Brain microvascular endothelial cell (primary cell): Measurements from ENCODE around the gene CCDC188.

Experiments used
- DNase-seq: peaks from one replicate; pipeline ENCODE4 v3.0.0-alpha.2; 2020
- H3K27ac ChIP-seq: fragments of 250-450 bp; sonication (Bioruptor Pico); 2 replicates; pipeline ENCODE4 v1.5.1; 2020; ENCODE audit warnings: mild to moderate bottlenecking, moderate library complexity
- H3K27me3 ChIP-seq: fragments of 250-450 bp; sonication (Bioruptor Pico); replicated peaks from 2 replicates; pipeline ENCODE4 v1.5.1; 2020; ENCODE audit warnings: mild to moderate bottlenecking
- H3K36me3 ChIP-seq: fragments of 250-450 bp; sonication (Bioruptor Pico); replicated peaks from 2 replicates; pipeline ENCODE4 v1.5.1; 2020; ENCODE audit warnings: mild to moderate bottlenecking
- H3K4me3 ChIP-seq: 2 replicates; pipeline ENCODE4 v1.5.1; 2011; ENCODE audit warnings: low read depth, mild to moderate bottlenecking, control low read depth, low read length, moderate library complexity
- in situ Hi-C: cut with HindIII; loops from 2 replicates; pipeline ENCODE4 v1.10.0; 2017; ENCODE audit warnings: low sequenced_read_pairs, low pct_ligation_motif_present
- TF ChIP-seq, protein P1 (sequence below): IDR thresholded peaks from 2 replicates; pipeline ENCODE4 v1.5.1; 2011; ENCODE audit warnings: low read depth, mild to moderate bottlenecking, moderate library complexity, low read length, control low read depth, inconsistent platforms; ENCODE audit errors: missing control alignments

Gene CCDC188

DNA sequence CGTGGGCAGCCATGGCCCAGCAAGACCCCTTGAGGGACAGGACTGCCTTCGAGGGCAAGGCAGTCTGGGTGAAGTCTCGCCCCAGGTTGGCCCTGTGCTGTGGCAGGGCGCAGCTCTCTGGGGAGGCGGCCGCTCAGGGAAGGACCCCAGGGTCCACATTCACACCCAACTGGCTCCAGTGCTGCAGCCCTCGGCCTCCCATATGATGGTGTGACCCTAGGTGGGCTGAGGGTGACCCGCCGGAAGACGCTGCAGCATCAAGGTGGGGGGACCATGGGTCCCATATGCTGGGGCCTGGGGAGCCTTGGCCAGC lies 28.0 kb upstream of the CCDC188 start:
- DNase-seq: no peak
- H3K36me3 ChIP-seq: no peaks in the 10 kb centered on the region
- no peak overlapping the region for H3K27ac ChIP-seq
- H3K4me3 ChIP-seq: no peak overlapping the region
- peaks cover 7% of the 10 kb centered on the region for H3K27me3 ChIP-seq
- in situ Hi-C loops: no loop called here
- TF ChIP-seq, protein P1, sequence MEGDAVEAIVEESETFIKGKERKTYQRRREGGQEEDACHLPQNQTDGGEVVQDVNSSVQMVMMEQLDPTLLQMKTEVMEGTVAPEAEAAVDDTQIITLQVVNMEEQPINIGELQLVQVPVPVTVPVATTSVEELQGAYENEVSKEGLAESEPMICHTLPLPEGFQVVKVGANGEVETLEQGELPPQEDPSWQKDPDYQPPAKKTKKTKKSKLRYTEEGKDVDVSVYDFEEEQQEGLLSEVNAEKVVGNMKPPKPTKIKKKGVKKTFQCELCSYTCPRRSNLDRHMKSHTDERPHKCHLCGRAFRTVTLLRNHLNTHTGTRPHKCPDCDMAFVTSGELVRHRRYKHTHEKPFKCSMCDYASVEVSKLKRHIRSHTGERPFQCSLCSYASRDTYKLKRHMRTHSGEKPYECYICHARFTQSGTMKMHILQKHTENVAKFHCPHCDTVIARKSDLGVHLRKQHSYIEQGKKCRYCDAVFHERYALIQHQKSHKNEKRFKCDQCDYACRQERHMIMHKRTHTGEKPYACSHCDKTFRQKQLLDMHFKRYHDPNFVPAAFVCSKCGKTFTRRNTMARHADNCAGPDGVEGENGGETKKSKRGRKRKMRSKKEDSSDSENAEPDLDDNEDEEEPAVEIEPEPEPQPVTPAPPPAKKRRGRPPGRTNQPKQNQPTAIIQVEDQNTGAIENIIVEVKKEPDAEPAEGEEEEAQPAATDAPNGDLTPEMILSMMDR: no peak

DNA sequence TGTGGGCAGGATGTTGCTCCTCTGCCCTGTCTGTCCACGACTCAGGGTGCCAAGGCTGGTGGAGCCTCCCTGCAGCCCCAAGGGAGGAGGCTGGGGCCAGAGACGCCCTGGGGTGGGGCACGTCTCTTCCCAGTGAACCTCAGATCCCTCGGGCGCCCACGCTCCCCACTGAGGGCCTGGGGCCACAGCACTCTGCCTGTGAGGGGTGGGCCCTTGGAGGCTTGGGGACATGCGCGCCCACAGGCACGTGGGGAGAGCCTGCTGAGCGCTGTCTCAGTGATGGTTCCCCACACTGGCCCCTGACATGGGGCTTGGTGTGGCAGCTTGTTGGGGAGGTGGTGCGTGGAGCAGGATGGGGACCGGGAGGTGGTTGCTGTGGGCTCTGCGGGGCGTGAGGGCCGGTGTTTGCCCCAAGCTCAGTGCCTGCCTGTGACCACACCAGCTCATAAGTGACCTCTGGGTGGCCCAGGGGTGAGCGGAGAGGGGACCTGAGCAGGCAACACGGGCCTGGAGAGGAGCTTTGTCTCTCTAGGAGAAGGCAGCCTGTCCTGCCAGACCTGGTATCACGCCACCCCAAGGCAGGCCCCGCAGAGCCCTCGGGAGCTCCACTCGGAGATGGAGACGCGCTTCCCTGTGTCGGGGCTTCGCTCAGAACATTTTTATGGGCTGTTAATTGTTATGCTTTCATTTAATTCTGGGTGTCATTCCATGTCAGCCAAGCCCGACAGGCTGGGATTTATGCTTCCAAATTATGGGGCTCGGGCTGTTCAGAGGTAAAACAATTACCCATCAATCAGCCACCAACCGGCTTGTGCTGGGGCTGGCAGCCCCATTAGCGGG lies 27.4 kb upstream of the CCDC188 start:
- Histone ChIP-seq H3K36me3 (no peaks in the 10 kb centered on the region), H3K27me3 (peaks cover 13% of the 10 kb centered on the region), H3K27ac (no peak overlapping the region), H3K4me3 (no peak overlapping the region)
- in situ Hi-C loops: no loop called here
- DNase-seq: no peak
- TF ChIP-seq, protein P1: no peak

DNA sequence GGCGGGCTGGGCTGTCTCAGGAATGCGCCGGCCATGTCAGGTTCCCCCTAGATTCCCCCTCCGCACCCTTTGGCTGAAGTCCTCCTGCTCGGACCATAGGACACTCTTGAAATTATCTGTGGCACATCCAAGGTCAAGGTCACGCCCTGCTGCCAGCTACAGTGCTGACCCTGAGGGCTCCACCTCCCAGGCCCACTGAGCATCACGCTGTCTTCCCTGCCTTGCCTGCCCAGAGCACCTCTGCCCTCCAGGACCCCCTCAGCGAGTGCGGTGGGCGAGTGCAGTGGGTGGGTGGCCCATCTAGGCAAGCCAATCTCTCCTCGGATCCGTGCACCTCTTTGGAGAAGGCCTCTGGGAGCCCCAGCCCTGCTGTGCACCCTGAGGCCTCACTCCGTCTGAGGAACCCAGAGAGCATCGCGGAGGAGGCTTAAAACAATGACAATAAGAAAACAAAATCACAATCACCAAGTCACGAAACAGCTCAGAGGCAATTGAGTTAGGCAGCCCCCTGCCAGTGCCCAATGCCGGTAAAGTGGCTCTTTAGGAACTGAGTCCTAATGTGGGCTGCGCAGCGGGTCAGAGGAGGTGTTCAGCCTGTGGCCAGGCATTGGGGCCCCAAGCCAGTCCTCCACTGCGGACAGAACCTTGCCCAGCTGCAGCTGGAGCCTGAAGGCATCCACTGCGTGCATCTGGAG lies 26.5 kb upstream of the CCDC188 start:
- H3K27ac ChIP-seq: no peak overlapping the region
- TF ChIP-seq, protein P1: no peak
- H3K4me3 ChIP-seq: no peak overlapping the region
- peaks cover 16% of the 10 kb centered on the region for H3K27me3 ChIP-seq
- DNase-seq: no peak
- no peaks in the 10 kb centered on the region for H3K36me3 ChIP-seq
- in situ Hi-C loops: no loop called here

DNA sequence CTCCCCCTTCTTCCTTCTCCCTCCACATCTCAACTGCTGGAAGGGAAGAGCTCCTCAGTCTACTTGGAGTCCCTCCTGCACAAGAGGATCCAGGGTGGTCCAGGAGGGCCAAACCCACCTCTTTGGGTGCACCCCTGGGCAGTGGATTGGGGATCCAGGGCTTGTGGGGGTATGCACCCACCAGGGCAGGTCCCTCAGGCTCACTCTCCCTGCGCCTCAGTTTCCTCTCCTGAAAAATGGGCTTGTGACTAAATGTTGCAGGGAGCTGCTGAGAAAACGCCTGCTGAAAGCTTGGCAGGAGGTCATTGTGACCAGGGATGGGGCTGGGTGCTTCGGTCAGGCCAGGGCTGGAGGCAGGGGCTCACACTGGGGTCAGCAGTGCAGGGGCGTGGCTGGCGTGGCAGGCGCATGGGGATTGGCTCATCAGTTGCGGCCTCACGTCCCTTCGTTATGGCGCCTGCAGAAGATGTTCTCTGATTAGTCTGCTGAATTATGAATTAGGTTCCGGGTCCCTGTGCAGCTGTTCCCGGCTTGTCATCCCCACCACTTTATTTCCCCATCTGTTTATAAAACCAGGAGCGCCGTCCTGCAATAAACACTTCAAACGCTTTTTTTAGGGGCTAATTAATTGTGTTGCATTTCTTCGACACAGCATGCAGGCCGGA lies 25.7 kb upstream of the CCDC188 start:
- no peak for DNase-seq
- no peak overlapping the region for H3K27ac ChIP-seq
- no peaks in the 10 kb centered on the region for H3K36me3 ChIP-seq
- TF ChIP-seq, protein P1: no peak
- no peak overlapping the region for H3K4me3 ChIP-seq
- peaks cover 16% of the 10 kb centered on the region for H3K27me3 ChIP-seq
- in situ Hi-C loops: no loop called here

DNA sequence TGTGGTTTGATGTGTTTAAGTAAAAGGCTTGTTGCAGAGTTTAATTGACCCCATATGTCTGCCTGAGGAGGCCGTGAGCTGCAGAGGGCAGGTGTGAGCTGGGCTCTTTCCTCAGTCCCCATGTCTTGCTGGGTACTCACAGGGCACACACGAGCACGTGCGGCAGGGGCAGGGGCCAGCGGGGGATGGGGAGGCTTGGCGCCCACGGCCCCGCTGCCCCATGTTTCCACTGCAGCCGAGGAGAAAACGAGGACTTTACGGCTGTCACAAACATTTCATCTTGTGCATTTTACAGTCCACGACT lies 24.7 kb upstream of the CCDC188 start:
- in situ Hi-C loops: no loop called here
- no peak for DNase-seq
- TF ChIP-seq, protein P1: no peak
- Histone ChIP-seq H3K36me3 (no peaks in the 10 kb centered on the region), H3K27me3 (peaks cover 16% of the 10 kb centered on the region), H3K4me3 (no peak overlapping the region), H3K27ac (no peak overlapping the region)
